ENCODE results near the gene TCF4. TPM values are rescaled to one million over a fixed set of nuclear protein-coding genes. Genes with fewer than 3 reads are reported as not detected.

TCF4 gene
- total RNA-seq, 1 experiment from 2014 or later, result 12.5 TPM

DNA sequence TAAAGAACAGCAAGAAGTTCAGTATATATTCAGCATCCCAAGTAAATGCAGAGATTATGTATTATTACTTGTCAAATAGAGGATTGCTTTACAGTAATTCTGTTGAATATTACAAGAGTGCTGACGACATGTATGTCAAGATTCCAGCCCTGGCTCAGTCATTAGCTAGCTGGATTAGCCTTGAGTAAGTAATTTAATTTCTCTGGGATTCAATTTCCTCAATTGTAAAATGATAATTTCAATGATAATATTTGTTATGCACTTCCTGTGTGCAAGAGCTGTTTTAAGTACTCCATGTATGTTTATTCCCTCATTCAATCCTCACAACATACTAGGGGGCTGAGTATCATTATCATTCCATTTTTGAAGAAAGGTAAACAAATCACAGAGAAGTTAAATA lies 44.0 kb downstream of the TCF4 start:
- ATAC-seq, result no peak

DNA sequence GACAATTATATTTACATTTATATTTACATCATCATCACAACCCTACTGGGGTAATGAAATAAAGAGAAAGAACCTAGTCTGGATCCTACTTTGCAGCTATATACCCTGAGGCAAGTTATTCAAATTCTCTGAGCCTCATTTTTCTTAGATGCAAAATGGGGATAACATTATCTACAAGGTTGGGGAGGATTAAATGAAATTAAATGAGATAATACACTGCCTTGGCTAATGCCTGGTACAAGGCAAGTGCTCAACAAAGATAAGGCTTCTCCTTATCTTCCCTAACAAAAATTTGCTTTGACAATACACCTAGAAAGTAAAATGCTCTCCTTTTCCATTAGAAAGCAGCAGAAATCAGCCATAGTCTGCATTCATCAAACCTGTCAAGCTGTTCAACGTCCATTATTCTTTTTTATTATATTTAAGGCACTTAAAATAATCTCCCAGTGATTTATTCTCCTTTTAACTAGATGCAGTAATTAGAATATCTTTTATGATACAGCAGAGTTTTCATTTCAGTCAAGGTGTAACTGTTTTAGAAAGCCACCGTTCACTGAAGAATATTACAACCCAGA lies 44.8 kb downstream of the TCF4 start:
- no peak overlapping the region for H3K27ac ChIP-seq (ENCODE audit: low read length)
- H3K9me3 ChIP-seq (ENCODE audit: low read length), result no peaks in the 10 kb centered on the region
- intact Hi-C loops (cut with micrococcal nuclease), result no loop called here
- ChIA-PET CTCF (no interaction called here), POLR2A (ENCODE audit: unreplicated experiment) (no interaction called here)
- BruUV-seq (replicated peaks), result no TSS peak
- no peak overlapping the region for H3K4me3 ChIP-seq (ENCODE audit: low read length)
- no peaks in the 10 kb centered on the region for H4K20me1 ChIP-seq (ENCODE audit: low read length)
- no peak for TF ChIP-seq EZH2 (IDR thresholded peaks at IDR 0.05; ENCODE audit: low read length, unreplicated experiment)
- TF ChIP-seq EZH2phosphoT487 (IDR thresholded peaks at IDR 0.05; ENCODE audit: borderline replicate concordance, low read length), result no peak
- TF ChIP-seq CTCF (conservative IDR thresholded peaks at IDR 0.05; ENCODE audit: low read depth, low read length), result no peak
- no peak overlapping the region for H2AFZ ChIP-seq (ENCODE audit: low read length)
- H3K36me3 ChIP-seq (ENCODE audit: low read depth, low read length), result no peaks in the 10 kb centered on the region
- H3K9me2 ChIP-seq (replicated peaks; ENCODE audit: low read length), result no peaks in the 10 kb centered on the region
- no peaks in the 10 kb centered on the region for H3K27me3 ChIP-seq (ENCODE audit: low read length)
- no peak overlapping the region for H3K4me2 ChIP-seq (ENCODE audit: low read length)
- no peaks in the 10 kb centered on the region; the same call in 1 of the 2 replicates for H3K4me1 ChIP-seq (ENCODE audit: insufficient read depth, low read length)
- no peaks in the 10 kb centered on the region for H3F3A ChIP-seq (ENCODE audit: low read length, unreplicated experiment)
- H3K9ac ChIP-seq (ENCODE audit: low read length), result no peak overlapping the region
- ATAC-seq, result no peak
- no peak for DNase-seq
- H3K79me2 ChIP-seq (ENCODE audit: low read length), result no peaks in the 10 kb centered on the region

More for the DNA sequence above, 44.0 kb downstream of the TCF4 start:
- no peaks in the 10 kb centered on the region for H3K9me3 ChIP-seq (ENCODE audit: low read length)
- no peak for DNase-seq
- H3K9me2 ChIP-seq (replicated peaks; ENCODE audit: low read length), result no peaks in the 10 kb centered on the region
- no peaks in the 10 kb centered on the region for H3K27me3 ChIP-seq (ENCODE audit: low read length)
- H3K36me3 ChIP-seq (ENCODE audit: low read depth, low read length), result no peaks in the 10 kb centered on the region
- no TSS peak for BruUV-seq (replicated peaks)
- POLR2A ChIA-PET (ENCODE audit: unreplicated experiment), result no interaction called here
- TF ChIP-seq CTCF (conservative IDR thresholded peaks at IDR 0.05; ENCODE audit: low read depth, low read length) (no peak), EZH2phosphoT487 (IDR thresholded peaks at IDR 0.05; ENCODE audit: borderline replicate concordance, low read length) (no peak), EZH2 (IDR thresholded peaks at IDR 0.05; ENCODE audit: low read length, unreplicated experiment) (no peak)
- no peak overlapping the region for H3K27ac ChIP-seq (ENCODE audit: low read length)
- no peak overlapping the region for H3K9ac ChIP-seq (ENCODE audit: low read length)
- intact Hi-C loops (cut with micrococcal nuclease), result no loop called here
- no peak overlapping the region for H3K4me3 ChIP-seq (ENCODE audit: low read length)
- H4K20me1 ChIP-seq (ENCODE audit: low read length), result no peaks in the 10 kb centered on the region
- H3K4me1 ChIP-seq (ENCODE audit: insufficient read depth, low read length), result no peaks in the 10 kb centered on the region; the same call in 1 of the 2 replicates
- H3F3A ChIP-seq (ENCODE audit: low read length, unreplicated experiment), result no peaks in the 10 kb centered on the region
- no peak overlapping the region for H2AFZ ChIP-seq (ENCODE audit: low read length)
- no peaks in the 10 kb centered on the region for H3K79me2 ChIP-seq (ENCODE audit: low read length)
- no peak overlapping the region for H3K4me2 ChIP-seq (ENCODE audit: low read length)
- CTCF ChIA-PET, result no interaction called here

DNA sequence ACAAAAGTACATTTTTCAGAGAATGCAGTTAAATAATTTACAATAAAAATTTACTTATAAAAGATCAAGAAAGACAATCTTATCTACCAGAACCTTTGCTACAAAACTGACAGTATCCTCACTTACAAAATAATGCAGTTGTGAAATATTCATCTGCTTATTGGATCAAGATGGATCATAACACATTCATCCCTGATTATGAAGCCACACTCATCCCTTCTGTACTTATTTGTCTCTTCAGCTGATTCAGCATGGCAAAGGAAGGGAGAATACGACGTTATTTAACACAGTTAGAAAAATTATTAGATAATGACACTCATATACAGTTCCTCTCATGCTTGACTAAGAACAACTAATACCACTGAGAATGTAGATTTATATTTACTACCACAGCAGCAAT lies 46.4 kb downstream of the TCF4 start:
- DNase-seq (no peak), ATAC-seq (no peak)
- no peak overlapping the region for H3K9ac ChIP-seq (ENCODE audit: low read length)
- ChIA-PET CTCF (no interaction called here), POLR2A (ENCODE audit: unreplicated experiment) (no interaction called here)
- H3K4me1 ChIP-seq (ENCODE audit: insufficient read depth, low read length), result no peaks in the 10 kb centered on the region; the same call in 1 of the 2 replicates
- no peaks in the 10 kb centered on the region for H3F3A ChIP-seq (ENCODE audit: low read length, unreplicated experiment)
- no peaks in the 10 kb centered on the region for H4K20me1 ChIP-seq (ENCODE audit: low read length)
- TF ChIP-seq EZH2phosphoT487 (IDR thresholded peaks at IDR 0.05; ENCODE audit: borderline replicate concordance, low read length) (no peak), EZH2 (IDR thresholded peaks at IDR 0.05; ENCODE audit: low read length, unreplicated experiment) (no peak), CTCF (conservative IDR thresholded peaks at IDR 0.05; ENCODE audit: low read depth, low read length) (no peak)
- H3K79me2 ChIP-seq (ENCODE audit: low read length), result no peaks in the 10 kb centered on the region
- no peak overlapping the region for H2AFZ ChIP-seq (ENCODE audit: low read length)
- no peaks in the 10 kb centered on the region for H3K9me3 ChIP-seq (ENCODE audit: low read length)
- H3K9me2 ChIP-seq (replicated peaks; ENCODE audit: low read length), result no peaks in the 10 kb centered on the region
- H3K36me3 ChIP-seq (ENCODE audit: low read depth, low read length), result no peaks in the 10 kb centered on the region
- H3K4me2 ChIP-seq (ENCODE audit: low read length), result no peak overlapping the region
- intact Hi-C loops (cut with micrococcal nuclease), result no loop called here
- no peaks in the 10 kb centered on the region for H3K27me3 ChIP-seq (ENCODE audit: low read length)
- H3K27ac ChIP-seq (ENCODE audit: low read length), result no peak overlapping the region
- BruUV-seq (replicated peaks), result no TSS peak
- no peak overlapping the region for H3K4me3 ChIP-seq (ENCODE audit: low read length)
